AG20443 (cell line): ENCODE results near the gene SERPINA3.
"Not testable (repeated sequence)": the region's sequence is repeated elsewhere in the genome, so short reads cannot be mapped to it uniquely, and the experiment has no call there.

ENCODE experiments used
- DNase-seq: peaks from one replicate; pipeline ENCODE4 v3.0.0; 2012; ENCODE audit warnings: low spot score, mixed read lengths

Gene SERPINA3

DNA sequence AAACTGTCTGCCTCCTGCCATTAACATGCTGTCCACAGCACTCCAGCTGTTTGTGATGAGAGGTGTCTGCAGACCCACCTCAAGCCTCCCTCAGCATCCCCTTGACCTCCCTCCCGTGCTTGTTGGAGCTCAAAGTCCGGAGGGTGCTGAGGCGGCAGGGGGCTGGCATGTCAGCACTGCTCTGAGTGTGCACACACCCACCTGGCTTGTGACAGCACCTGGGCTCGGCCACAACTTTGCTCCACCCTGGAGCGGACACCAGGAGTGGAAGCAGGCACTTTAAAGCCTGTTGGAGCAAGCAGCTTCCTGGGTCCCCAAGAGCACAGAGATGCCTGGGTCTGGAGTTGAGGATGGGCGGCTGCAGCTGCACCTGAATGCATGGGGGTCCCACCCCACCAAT is 20.9 kb downstream of the SERPINA3 start:
- DNase-seq, result no peak

DNA sequence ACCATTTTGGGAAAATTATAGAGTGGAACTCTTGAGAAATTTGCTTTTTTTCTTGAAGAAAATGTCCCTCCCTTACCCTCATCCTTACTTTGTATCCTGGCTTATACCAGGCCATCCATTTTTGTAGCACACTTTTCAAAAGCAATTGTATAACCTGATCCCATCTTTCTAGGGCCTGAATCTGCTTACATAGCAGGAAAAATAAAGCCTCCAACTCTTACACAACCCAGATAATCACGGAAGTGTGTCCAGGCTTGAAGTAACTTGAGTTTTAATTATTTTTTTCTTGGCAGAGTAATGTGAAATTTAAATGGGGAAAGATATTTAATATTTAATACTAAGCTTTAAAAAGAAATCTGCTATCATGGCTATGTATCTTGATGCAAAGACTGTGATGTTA is 23.0 kb downstream of the SERPINA3 start:
- no peak for DNase-seq

DNA sequence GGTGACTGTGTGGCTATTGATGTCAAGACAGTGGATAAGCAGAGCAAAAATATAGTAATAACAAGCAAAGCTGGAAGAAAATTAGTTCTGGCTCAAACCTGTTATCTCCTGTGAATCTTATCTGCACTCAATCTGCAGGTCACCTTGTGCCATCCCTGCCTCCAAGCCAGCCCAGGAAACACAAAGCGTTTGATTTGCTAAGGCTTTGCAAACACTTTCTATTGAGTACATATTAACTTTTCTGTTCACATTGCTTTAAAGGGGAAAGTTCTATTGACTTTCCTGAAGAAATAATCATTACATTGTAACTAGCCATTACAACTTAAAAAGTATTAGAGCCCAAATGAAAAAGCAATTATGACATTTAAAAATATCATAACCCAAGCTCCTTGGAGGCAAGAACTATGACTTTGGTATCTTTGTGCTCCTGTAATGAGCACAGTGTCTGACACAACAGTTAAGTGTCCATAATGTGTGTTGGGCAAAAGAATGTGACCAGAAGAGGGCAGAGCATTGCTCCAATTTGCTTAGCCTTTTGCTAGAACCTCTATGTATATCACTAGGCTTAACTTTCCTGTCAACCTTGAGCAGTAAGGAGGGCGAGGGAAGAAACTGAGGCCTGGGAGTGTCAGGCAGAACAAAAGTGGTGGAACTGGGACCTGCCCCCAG is 24.7 kb downstream of the SERPINA3 start:
- no peak for DNase-seq

DNA sequence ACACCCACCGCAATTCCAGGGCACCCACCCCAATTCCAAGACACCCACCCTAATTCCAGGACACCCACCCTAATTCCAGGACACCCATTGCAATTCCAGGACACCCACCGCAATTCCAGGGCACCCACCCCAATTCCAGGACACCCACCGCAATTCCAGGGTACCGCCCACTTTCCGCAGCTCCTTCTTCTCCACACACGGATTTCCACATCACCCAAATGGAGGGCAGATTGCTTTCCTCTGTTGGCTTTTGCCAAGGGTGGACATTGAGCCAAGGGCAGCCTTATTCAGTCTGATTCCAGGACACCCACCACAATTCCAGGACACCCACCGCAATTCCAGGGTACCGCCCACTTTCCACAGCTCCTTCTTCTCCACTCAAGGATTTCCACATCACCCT is 25.6 kb downstream of the SERPINA3 start:
- DNase-seq, result not testable (repeated sequence)

DNA sequence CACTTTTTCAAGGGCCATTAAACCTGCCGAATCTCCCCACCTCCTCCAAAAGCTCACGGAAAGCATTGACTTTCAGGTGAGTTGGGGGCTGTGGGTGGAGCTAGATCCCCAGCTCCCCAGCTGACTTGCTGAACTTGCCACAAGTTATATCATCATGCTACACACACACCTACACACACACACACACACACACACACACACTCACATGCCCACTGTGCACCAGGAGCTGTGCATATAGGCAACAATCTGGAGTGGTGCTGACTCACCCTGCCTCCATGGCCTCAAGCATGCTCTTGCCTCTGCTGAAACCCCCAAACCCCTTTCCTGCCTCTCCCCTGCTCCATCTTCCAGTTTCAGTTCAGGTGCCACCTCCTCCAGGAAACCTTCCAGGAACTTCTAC is 26.1 kb downstream of the SERPINA3 start:
- no peak for DNase-seq

DNA sequence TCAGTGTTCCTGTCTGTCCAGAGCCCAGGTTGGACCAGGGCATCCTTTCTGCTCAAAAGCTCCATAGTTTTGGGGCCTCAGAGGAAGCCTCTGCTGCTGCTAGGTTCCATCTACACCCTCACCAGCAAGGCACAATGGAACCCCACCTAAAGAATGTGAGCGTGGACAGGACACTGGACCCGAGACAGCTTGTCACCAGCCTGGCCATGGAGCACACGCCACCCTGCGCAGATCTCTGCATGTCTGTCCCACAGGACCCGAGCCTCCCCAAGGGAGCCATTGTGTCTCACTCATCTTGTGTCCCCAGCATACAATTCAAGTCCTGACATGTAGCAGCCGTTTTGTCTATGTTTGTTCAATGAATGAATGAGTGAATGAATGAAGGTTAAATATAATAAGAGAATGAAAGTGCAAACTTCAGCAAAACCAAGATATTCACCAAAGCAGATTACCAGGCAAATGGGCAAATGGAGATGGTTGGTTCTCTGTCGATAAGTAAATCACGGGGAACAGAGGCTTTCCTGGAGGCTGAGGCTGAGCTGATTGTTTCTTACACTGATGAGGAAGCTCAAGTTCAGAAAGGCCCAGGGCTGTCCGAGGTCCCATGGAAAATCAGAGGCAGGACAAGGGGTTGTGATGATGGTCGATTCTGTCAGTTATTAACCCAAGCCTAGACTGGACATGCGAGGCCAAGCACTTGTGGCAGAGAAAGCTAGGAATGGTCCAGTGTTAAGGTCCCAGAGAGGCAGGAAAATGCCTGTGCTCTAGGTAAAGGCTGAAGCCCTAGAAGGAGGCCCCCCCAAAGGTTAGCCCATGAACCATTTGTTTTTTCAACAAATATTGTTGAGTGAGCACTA is 27.0 kb downstream of the SERPINA3 start:
- DNase-seq, result no peak

DNA sequence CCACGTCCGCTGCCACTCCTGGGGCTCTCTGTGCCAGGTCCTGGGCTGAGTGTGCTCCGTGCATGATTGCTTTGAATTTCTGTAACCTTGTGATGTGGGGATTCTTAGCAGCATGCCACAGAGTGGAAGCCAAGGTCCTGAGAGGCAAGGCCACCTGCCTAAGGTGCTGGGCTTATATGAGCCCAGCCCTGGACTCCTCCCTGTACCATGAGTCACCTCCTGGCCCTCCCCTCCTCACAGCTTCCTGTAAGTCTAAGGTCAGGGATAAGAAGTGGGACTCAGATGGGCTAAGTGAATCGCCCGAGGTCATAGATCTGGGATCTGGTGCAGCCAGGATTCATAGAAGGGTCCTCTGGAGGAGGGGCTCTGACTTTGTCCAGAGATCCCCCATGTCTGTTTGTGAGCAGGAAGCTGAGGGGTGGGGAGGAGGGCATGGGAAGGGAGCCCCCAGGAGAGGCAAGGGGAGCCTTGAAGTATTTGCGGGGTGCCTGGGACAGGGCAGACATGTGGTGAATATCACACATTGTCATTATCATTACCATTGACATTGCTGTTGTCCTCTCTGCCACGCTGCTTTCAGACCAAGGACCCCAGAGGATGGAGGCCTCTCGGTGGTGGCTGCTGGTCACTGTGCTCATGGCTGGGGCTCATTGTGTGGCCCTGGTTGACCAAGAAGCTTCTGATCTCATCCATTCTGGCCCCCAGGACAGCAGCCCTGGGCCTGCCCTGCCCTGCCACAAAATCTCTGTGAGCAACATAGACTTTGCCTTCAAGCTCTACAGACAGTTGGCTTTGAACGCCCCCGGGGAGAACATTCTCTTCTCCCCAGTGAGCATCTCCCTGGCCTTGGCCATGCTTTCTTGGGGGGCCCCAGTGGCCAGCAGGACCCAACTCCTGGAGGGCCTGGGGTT is 28.8 kb downstream of the SERPINA3 start:
- DNase-seq, result no peak

DNA sequence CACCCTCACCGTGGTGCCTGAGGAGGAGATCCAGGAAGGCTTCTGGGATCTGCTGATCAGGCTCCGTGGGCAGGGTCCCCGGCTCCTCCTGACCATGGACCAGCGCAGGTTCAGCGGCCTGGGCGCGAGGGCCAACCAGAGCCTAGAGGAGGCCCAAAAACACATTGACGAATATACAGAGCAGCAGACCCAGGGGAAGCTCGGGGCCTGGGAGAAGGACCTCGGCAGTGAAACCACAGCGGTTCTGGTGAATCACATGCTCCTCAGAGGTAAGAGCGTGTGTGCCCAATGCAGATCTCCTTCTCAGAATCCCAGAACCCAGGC is 29.4 kb downstream of the SERPINA3 start:
- DNase-seq, result no peak

DNA sequence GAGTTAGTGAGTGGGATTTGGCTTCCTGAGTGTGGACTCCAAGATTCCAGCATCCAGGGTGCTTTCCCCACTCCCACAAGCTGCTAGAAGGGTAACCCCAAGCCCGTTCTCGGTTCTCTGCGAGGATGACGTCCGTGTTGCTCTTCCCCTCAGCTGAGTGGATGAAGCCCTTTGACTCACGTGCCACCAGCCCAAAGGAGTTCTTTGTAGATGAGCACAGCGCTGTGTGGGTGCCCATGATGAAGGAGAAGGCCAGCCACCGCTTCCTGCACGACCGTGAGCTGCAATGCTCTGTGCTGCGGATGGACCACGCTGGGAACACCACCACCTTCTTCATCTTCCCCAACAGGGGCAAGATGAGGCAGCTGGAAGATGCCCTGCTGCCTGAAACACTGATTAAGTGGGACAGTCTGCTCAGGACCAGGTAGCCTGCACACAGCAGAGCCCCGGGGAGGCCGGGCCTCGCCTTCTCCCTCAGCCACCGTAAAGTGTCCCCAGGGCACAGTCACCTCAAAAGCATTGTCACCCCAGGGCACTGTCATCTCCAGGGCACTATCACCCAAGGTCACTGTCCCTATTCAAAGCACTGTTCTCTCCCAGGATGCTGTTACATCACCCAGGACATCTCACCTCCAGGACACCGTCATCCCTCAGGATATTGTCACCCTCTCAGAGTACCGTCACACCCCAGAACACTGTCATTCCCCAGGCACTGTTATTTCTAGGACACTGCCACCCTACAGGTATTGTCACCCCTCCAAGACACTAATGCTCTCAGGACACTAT is 31.3 kb downstream of the SERPINA3 start:
- DNase-seq, result no peak

DNA sequence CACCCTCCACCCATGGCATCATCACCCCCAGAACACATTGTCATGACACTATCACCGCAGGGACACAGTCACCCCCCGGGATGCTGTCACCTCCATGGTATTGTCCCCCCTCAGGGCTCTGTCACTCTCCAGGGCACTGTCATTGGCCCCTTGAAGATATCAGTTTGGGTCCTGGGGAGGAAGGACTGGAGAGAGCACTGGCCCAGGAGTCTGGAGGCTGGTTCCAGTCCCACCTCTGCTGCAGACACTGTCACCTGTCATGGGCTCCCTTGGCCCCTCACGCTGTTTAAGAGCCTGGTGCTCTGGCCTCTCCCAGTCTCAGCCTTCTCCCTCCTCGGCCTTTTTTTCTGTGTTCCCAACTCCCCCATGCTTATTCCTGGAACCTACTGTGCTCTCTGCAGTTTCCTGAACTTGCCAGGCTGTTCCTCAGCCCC is 31.9 kb downstream of the SERPINA3 start:
- no peak for DNase-seq

DNA sequence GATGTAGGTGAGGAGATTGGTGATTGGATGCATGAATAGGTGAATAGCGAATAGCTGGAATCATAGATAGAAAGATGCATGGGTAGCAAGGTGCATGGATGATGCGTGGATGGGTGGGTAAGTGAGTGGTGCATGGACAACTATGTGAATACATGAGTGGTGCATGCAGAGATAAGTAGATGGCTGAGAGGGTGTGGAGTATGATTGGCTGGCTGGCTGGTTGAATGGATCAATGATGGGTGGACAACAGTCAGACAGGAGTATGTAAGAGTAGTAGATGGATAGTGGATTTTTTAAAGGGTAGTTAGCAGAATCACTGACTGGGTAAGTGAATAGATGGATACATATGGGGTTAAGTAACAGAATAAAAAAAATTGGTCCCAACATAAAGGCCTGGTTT is 33.9 kb downstream of the SERPINA3 start:
- no peak for DNase-seq

DNA sequence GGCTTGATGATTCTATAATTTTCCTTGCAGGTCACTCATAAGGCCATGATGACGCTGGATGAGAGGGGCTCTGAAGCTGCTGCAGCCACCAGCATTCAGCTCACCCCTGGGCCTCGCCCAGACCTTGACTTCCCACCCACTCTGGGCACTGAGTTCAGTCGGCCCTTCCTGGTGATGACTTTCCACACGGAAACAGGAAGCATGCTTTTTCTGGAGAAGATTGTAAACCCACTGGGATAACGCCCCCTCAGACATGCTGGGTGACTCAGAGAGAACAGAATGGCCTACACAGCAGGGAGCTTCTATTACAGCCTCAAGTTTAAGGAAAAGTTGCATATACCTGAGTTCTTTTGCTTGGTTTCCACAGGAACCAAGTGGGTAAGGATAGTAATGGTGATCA is 34.3 kb downstream of the SERPINA3 start:
- peak; percentile 32 for DNase-seq

DNA sequence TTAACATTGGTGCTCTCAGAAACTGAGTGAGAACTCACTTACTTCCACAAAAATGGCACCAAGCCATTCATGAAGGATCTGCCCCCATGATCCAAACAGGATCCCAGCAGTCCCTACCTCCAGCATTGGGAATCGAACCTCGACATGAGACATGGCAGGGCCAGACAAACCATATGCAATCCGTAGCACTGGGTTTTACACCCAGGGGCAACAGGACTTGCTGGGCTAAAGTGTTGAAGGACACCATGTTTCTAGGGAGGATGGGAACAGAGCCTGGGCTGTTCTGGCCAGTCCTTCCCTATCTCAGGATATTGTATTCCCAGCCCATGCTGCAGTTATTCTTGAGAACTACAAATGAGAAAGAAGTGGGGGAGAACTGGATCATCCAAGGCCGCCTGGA is 36.6 kb downstream of the SERPINA3 start:
- DNase-seq, result no peak

DNA sequence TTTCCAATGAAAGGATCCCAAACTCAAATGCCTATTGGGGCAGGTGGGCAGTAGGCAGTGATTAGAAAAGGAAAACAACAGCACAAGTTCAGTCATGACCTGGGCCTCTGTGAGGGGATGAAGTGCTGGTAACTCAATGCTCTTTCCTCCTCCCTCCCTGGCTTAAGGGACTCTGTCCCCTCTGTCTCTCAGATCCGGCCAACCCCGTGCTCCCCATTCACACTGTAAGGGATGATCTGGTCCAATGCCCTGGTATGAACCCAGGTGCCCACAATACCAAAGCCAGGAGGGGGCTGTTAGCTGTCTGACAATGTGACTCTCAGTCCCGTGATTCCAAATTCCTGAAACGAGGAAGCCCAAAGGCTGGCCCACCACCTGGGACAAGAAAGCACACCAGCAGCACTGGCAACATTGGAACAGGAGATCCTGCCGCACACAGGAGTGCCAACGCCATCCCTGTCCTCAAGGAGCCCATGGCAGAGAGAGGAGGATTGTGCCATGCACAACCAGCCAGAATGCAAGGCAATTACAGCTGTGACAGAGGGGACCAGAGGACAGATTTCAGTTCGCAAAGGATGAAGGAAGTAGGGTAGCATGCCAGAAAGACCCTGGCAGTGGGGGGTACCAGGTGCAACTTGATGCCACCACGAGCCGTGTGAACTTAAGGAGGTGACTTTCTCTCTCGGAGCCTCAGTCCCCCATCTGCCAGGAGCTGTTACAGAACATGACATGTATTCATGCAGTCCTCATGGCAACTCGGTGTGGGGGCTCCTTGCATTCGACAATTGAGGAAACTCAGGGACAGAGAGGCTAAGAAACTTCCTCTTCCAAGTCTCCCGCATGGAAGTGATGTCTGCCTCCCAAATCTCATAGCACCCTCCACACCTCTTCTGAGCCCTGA is 37.6 kb downstream of the SERPINA3 start:
- DNase-seq, result no peak

DNA sequence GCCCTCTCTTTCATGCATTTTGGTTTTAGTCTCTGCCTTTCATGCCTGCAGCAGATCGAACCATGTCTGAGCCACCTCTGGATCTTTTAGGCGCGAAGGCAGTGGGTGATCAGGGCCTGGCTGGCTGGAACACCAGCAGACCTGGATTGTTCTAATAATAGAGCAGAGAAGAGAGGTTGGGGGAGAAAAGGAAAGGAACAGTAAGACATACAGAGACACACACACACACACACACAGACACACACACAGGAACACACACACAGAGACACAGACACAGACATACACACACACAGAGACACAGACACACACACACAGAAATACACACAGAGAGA is 38.2 kb downstream of the SERPINA3 start:
- no peak for DNase-seq

DNA sequence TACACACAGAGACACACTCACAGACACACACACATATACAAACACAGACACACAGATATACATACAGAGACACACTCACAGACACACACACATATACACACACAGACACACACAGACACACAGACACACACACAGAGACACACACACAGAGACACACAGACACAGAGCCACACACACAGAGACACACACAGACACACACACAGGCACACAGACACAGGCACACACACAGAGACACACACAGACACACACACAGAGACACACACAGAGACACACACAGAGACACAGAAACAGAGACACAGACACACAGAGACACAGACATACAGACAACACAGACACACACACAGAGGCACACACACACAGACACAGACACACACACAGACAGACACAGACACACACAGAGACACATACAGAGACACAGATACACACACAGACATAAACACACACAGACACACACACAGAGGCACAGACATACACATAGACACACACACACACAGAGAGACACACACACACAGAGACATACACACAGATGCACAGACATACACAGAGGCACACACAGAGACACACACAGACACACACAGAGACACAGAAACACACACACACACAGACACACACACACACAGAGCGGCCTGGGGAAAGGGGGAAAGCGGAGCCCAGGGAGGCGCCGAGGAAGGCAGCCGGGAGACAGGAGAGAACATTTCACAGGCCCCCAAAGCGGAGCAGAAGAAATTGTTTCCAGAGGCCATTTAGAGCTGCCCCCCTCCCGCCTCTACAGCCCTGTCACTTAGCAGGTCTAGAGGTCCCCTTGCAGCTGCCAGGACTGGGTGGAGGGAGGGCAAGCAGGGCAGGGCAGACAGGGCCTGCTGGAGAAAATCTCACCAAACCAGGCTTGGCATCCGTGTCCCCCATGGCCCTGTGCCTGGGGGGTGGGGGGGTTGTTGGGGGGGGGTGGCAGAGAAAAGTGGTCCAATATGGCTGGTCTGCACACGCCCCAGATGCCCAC is 38.9 kb downstream of the SERPINA3 start:
- no peak for DNase-seq

DNA sequence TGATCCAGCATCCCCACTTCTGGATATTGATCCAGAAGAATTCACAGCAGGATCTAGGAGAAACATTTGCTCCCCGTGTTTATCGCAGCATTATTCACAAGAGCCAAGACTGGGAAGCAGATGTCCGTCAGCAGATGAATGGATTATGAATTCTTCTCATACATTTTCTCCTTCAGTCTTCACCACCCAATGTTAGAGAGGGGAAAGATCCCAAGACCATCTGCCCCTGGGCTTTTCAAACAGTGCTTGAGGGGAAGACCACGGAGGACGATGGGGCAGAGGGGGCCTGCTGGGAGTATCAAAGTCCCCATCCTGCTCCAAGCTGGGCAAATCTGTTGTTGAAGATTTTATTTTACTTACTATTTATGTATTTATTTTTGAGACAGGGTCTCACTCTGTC is 41.1 kb downstream of the SERPINA3 start:
- no peak for DNase-seq

DNA sequence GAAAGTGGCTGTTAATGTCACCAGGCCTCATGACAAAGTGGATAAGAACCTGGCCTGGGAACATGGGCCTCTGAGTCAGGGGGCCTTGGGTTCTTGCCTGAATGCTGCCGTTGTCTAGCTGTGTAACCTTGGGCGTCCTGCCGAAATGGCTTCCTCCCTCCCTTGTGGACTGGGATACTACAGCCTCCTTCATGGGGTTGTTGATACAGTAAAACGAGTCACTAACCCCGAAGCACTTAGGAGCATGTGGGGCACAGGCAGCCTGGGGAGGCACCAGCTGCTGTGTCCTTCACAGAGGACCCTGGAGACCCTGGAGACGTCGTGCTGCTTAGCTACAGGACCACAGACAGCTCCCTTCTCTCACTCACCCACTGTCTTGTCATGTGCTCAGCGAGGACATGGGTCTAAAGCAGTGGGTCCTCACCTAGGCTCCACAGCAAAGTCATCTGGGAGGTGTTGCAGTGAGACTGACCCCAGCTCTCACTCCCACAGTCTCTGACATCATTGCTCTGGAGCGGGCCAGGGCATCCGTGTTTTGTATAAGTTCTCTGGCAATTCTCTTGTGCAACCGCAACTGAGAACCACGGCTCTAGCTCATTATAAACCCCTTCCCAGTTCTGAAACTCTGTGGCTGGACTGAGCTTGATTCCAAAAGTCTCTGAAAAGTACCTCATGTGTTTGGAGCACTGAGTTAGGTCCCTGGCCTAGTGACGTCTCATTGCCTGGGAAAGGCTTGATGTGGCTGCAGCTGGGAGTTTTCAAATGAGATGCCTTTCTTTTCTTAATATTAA is 42.1 kb downstream of the SERPINA3 start:
- no peak for DNase-seq

DNA sequence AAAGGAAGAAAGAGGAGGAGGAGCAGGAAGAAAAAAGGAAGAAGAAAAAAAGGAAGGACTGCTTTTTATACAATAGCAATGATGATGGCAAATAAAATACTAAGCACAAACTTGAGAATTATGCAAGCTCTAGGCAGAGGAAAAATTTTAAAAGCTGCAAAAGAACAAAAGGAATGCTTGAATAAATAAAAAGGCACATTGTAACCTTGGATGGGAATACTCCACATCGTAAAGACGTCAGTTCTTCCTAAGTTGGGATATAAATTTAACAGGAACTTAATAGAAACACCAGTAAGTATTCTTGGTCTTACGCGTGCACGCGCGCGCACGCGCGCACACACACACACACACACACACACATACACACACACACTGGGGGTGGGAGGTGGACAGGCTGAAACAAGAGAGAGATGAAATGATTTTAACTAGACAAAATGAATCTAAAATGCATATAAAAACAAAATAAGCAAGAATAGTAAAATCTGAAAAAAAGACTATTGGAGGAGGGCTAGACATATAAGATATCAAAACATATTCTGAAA is 43.0 kb downstream of the SERPINA3 start:
- no peak for DNase-seq
